CD4-positive, alpha-beta T cell treated with Interferon alpha-2 for 1 hour (primary cell): ENCODE data around the gene ARHGAP19.
"Not testable (repeated sequence)": the region's sequence is repeated elsewhere in the genome, so short reads cannot be mapped to it uniquely, and the experiment has no call there.

Experiments
- DNase-seq, 2 donors: peaks; one replicate each; pipeline ENCODE4 v3.0.0-alpha.2; 2020 to 2022

ARHGAP19 gene

GRCh38 chr10:97321032-97321803 lies 28.8 kb upstream of the ARHGAP19 start:
- peak in 1 of 2 donors; percentile 13 for DNase-seq

GRCh38 chr10:97320480-97321031 lies 28.1 kb upstream of the ARHGAP19 start:
- peak in 1 of 2 donors; percentile 3 for DNase-seq

GRCh38 chr10:97319671-97320479 lies 27.4 kb upstream of the ARHGAP19 start:
- DNase-seq, result peak; percentile 63 to 69

- DNase-seq, result peak; percentile 86 to 92
Observed at GRCh38 chr10:97318772-97319651, 26.6 kb upstream of the ARHGAP19 start, which contains the start of gene FRAT1. TSS of gene FRAT1 (plus strand) at chr10:97319271. CDS start at chr10:97319454, 183 bp downstream.

- DNase-seq, result no peak
Observed at GRCh38 chr10:97314671-97315070, 22.2 kb upstream of the ARHGAP19 start.

- no peak for DNase-seq
Observed at GRCh38 chr10:97312897-97313296, 20.5 kb upstream of the ARHGAP19 start.

- DNase-seq, result no peak
Observed at GRCh38 chr10:97311111-97311626, 18.7 kb upstream of the ARHGAP19 start.

- DNase-seq, result no peak
Observed at GRCh38 chr10:97307866-97308780, 15.7 kb upstream of the ARHGAP19 start.

- no peak for DNase-seq
Observed at GRCh38 chr10:97307441-97307840, 15.0 kb upstream of the ARHGAP19 start.

- no peak for DNase-seq
Observed at GRCh38 chr10:97302088-97302791, 9.8 kb upstream of the ARHGAP19 start.

GRCh38 chr10:97300980-97301379 lies 8.5 kb upstream of the ARHGAP19 start:
- DNase-seq, result no peak

GRCh38 chr10:97298223-97298571 lies 5.8 kb upstream of the ARHGAP19 start:
- no peak for DNase-seq

- DNase-seq, result no peak
Observed at GRCh38 chr10:97297556-97298222, 5.3 kb upstream of the ARHGAP19 start.

GRCh38 chr10:97292862-97293198 lies 393 bp upstream of the ARHGAP19 start:
- no peak for DNase-seq

- DNase-seq, result no peak
Observed at GRCh38 chr10:97291357-97292096, 910 bp downstream of the ARHGAP19 start.

GRCh38 chr10:97290576-97291356 lies 1.7 kb downstream of the ARHGAP19 start:
- not testable (repeated sequence) for DNase-seq

GRCh38 chr10:97290076-97290475 lies 2.4 kb downstream of the ARHGAP19 start:
- not testable (repeated sequence) for DNase-seq

- DNase-seq, result no peak
Observed at GRCh38 chr10:97280783-97281182, 11.7 kb downstream of the ARHGAP19 start.
